A549 treated with AZD9567 at 1 μM for 4 hours (cell line): ENCODE results near the gene NPY4R. TPM values are rescaled to one million over a fixed set of nuclear protein-coding genes. Genes with fewer than 3 reads are reported as not detected.

Source experiments
- total RNA-seq: library from RNA; stranded (reverse); fragments of 200-300 nt; extraction: Qiagen RNA extraction; gene quantifications from 5 replicates; pipeline ENCODE4 v1.2.3, GENCODE V29; 2022; ENCODE audit not compliant: insufficient read depth

Gene NPY4R, protein sequence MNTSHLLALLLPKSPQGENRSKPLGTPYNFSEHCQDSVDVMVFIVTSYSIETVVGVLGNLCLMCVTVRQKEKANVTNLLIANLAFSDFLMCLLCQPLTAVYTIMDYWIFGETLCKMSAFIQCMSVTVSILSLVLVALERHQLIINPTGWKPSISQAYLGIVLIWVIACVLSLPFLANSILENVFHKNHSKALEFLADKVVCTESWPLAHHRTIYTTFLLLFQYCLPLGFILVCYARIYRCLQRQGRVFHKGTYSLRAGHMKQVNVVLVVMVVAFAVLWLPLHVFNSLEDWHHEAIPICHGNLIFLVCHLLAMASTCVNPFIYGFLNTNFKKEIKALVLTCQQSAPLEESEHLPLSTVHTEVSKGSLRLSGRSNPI
- total RNA-seq = 30.2 to 48.2 TPM (median 37.4 TPM) in 5 replicates

DNA sequence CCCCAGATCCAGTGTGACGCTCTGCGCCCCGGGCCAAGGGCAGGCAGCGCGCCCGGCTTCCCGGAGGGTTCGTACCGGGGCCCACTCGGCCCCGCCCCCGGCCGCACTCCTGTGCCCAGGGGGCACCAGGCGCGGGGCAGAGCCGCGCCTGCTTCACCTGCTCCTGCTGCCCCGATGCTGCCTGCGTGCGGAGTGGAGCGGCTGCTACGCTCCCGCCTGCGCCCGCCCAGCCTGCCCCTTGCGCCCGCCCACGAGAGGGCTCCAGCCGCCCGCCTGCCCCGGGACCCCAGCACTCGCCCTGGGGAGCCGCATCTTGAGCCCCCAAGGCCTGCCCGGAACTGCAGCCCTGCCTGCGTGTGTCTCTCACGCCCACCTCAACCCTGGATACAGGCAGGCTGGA is at the start of gene NPY4R:
NPY4R (minus strand) TSS at position 194 of the 400 bp plus-strand sequence. CDS start 3,323 bp downstream, outside the sequence.

Other genes starting within 250 kb of the NPY4R start
- 0.21 to 0.44 TPM (median 0.29 TPM) in 4 of 5 replicates, not detected in the other for gene ANTXRL, start 179.0 kb downstream of the NPY4R start, total RNA-seq
- 83.7 to 117 TPM (median 95.3 TPM) in 5 replicates for gene ANXA8L1, start 90.2 kb downstream of the NPY4R start, total RNA-seq
- 18.1 to 39.9 TPM (median 36.0 TPM) in 5 replicates for gene GPRIN2, start 90.7 kb upstream of the NPY4R start, total RNA-seq
- 1.9 to 3.0 TPM (median 2.3 TPM) in 5 replicates for gene SYT15, start 113.2 kb upstream of the NPY4R start, total RNA-seq